SH-SY5Y (cell line): Measurements from ENCODE around the gene INPPL1.
A peak's percentile ranks its signal among the peaks of the same experiment; 100 is the strongest.

ENCODE experiments used
- GATA2 ChIP-seq: IDR thresholded peaks from 2 replicates; pipeline ENCODE4 v1.6.1; 2011; ENCODE audit warnings: mild to moderate bottlenecking, low read depth, low read length
- GATA3 ChIP-seq: IDR thresholded peaks from 2 replicates; pipeline ENCODE4 v1.6.1; 2011; ENCODE audit warnings: low read depth, mild to moderate bottlenecking, low read length, moderate library complexity

INPPL1 gene

DNA sequence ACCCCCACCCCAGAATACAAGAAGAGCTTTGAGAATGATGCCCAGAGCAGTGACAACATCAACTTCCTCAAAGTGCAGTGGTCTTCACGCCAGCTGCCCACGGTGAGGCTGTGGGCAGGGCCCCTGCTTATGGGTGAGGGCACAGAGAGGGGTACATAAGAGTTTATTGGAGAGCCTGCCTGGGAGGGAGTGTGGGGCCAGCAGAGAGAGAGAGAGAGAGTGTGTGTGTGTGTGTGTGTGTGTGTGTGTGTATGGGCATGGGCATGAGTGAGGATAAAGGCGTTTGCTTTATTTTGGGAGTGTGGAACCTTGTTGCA is 9.9 kb downstream of the INPPL1 start:
- TF ChIP-seq GATA3 (no peak), GATA2 (no peak)

DNA sequence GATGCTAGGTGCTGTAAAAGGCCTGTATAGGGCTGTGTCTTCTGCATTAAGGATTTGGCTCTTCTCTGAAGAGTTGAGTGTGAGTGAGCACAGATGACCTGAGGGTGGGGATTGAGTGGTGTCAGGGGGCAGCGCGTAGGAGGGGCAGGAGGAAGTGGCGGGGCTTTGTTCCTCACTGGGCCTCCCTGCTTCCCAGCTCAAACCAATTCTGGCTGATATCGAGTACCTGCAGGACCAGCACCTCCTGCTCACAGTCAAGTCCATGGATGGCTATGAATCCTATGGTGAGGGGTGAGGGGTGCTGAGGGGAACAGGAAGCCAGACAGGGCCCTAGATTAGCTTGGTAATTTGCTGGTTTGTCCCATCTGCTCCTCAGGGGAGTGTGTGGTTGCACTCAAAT is 10.4 kb downstream of the INPPL1 start:
- TF ChIP-seq GATA2 (no peak), GATA3 (no peak)

DNA sequence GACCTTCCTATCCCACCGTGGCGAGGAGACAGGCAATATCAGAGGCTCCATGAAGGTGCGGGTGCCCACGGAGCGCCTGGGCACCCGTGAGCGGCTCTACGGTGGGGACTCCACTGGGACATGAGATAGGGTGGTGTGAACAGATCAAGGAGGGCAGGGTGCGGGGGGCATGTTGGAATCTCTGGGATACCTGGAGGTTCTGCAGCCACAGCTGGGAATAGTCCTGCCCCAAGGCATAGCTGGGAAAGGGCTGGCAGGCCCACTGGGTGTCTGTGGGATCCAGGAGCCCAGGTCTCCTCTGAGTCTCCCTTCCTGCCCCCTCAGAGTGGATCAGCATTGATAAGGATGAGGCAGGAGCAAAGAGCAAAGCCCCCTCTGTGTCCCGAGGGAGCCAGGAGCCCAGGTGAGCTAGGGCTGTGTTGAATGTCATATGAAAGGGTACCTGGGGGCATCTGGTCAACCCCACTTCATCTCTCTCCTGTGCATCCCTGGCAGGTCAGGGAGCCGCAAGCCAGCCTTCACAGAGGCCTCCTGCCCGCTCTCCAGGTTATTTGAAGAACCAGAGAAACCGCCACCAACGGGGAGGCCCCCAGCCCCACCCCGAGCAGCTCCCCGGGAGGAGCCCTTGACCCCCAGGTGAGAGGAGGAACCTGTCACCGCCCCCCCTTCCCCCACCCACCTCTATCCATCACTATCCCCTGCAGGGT is 10.9 kb downstream of the INPPL1 start:
- TF ChIP-seq GATA3 (no peak), GATA2 (no peak)

DNA sequence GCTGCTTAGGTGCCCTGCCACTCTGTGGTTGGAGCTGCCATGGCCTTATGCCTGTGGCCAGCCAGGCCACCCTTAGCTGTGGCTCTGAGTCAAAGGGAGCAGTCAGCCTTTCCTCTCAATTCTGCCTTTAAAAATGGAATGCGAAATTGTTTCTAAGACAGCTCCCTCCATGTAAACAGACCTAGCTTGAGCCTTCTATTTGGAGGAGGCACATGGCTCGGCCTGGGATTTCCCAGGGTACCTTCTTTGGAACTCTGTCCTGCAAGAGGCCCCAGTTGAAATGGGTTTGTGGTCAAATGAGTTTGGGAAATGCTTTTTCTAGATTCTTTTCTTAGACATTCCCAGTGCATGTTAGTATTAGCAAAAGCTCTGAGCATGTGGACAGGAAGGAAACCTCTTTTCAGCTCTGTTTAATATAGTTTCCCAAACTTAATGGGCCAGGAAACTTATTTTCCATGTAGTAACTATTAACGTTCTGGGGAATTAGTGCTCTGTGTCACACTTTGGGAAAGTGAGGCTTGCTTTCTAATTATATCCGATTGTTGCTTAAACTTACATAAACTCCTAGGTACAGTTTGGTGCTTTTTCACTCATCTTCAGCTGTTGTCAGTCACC is 11.6 kb downstream of the INPPL1 start:
- TF ChIP-seq GATA3 (no peak), GATA2 (no peak)

DNA sequence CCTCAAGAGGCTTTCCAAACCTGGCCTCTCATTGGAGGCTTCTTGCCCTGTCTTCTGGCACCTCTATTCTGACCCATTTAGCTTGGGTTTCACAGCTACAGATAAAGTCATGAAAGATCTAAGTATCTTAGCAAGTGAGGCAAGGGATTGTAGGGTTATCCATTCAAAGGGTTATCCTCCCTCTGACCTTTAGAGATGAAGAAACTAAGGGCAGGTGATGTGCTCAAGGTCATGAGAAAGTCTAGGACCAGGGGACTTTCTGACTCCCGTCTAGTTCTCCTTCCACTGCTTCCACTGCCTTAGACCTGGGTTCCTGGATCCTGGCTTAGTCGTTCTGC is 12.2 kb downstream of the INPPL1 start:
- TF ChIP-seq GATA2, result no peak
- TF ChIP-seq GATA3, result no peak

DNA sequence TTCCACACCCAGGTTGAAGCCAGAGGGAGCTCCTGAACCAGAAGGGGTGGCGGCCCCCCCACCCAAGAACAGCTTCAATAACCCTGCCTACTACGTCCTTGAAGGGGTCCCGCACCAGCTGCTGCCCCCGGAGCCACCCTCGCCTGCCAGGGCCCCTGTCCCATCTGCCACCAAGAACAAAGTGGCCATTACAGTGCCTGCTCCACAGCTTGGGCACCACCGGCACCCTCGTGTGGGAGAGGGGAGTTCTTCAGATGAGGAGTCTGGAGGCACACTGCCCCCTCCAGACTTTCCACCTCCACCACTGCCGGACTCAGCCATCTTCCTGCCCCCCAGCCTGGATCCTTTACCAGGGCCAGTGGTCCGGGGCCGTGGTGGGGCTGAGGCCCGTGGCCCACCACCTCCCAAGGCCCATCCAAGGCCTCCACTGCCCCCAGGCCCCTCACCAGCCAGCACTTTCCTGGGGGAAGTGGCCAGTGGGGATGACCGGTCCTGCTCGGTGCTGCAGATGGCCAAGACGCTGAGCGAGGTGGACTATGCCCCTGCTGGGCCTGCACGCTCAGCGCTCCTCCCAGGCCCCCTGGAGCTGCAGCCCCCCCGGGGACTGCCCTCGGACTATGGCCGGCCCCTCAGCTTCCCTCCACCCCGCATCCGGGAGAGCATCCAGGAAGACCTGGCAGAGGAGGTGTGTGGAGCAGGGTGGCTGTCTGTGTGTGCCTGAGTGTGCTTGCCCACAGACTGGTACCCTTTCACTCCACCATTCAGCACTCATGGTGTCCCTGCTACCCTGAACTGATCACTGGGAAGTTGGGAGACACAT is 12.8 kb downstream of the INPPL1 start:
- TF ChIP-seq GATA2 (no peak), GATA3 (no peak)

DNA sequence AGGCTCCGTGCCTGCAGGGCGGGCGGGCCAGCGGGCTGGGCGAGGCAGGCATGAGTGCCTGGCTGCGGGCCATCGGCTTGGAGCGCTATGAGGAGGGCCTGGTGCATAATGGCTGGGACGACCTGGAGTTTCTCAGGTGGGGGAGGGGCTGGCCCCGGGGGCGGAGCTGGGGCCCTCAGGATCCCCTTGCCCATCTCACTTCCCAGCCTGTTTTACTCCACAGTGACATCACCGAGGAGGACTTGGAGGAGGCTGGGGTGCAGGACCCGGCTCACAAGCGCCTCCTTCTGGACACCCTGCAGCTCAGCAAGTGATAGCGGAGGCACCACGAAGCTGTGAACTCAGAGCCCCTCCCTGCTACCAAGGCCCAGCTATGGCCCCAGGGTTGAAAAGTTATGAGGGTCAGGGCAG is 13.5 kb downstream of the INPPL1 start:
- TF ChIP-seq GATA3 (no peak), GATA2 (no peak)

DNA sequence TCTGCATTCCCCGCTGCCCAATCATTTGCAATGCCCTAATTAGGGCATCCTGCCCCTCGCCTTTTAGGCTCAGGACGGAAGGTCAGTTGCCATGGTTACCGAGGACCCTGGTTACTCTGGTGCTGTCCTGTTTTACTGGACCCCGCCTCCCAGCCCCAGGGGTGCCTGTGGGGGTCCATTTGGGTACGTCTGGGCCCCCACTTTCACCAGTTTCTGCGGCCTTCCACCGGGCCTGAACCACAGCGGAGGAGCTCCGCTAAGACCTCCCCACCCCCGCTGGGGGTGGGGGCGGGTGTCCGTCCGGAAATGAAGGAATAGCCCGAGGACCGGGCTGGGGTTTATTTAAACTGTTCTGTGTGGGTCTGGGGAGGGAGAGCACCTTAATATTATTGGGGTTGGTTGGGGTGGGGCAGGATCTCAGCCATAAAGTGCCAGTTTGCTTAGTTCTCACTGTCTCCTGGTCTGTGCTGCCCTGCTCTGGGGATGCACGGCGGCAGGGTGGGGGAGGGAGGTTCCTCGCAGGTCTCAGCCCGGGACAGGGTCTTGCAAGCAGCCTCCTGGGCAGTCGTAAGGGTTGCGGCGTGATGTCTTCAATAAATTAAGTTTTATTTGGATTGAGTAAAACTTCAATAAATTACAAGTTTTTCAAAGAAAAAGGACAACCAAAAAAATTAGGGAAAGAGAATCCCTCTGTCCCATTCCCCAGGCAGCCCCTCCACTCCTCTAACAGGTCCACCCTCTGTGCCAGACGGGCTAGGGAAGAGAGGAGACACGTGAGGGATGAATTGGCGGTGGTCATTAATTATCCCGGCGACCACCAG is 14.1 kb downstream of the INPPL1 start:
- no peak for TF ChIP-seq GATA3
- TF ChIP-seq GATA2, result no peak

DNA sequence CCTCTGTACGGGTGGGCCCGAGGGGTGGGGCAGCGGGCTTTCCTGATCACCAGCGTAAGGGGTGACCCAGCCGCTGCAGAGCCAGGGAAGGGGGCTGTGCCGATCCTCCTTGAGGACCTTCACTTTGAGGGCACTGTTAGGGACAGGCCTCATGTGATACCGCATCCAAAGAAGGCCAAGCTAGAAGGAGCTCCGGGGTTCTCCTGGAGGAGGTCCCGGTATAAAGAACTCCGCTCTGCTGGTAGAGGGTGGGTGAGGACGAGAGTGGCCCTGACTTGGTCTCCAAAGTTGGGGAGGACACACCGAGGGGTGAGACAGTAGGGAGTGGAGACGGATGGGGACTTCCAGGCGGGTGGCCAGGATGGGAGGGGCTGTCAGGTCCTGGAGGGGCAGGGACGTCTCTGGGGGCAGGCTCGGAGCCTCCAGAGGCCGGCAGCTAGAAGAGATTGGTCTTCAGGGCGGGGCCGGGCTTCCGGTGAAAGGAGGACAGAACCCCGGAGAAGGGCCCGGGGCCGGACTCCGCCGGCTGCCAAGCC is 14.8 kb downstream of the INPPL1 start:
- TF ChIP-seq GATA2, result no peak
- no peak for TF ChIP-seq GATA3

DNA sequence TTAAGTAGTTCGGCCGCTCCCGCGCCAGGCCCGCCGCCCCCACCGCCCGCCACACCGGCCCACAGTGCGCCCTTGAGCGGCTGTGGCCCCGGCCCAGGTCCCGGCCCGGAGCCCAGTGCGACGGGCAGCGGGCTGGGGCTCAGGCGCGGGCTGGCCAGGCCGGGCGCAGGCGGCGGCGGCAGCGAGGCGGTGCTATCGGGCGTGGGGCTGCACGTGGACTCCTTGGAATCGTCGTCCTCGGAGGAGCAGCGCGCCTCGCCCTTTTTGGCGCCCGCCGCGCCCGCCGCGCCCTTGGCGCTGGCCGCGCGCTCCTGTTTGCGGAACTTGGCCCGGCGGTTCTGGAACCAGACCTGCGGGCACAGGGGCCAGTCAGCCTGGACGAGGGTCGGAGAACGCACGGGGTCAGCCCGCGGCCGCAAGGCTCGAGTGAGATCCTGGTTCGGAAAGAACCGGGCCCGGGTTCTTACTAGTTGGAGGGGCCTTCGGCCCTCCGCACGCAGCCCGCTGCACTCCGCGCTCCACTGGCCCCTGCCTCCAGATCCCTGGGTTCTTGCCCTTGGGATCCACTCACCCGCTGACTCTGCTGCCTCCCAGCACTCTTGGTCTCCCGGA is 15.4 kb downstream of the INPPL1 start:
- no peak for TF ChIP-seq GATA3
- no peak for TF ChIP-seq GATA2

DNA sequence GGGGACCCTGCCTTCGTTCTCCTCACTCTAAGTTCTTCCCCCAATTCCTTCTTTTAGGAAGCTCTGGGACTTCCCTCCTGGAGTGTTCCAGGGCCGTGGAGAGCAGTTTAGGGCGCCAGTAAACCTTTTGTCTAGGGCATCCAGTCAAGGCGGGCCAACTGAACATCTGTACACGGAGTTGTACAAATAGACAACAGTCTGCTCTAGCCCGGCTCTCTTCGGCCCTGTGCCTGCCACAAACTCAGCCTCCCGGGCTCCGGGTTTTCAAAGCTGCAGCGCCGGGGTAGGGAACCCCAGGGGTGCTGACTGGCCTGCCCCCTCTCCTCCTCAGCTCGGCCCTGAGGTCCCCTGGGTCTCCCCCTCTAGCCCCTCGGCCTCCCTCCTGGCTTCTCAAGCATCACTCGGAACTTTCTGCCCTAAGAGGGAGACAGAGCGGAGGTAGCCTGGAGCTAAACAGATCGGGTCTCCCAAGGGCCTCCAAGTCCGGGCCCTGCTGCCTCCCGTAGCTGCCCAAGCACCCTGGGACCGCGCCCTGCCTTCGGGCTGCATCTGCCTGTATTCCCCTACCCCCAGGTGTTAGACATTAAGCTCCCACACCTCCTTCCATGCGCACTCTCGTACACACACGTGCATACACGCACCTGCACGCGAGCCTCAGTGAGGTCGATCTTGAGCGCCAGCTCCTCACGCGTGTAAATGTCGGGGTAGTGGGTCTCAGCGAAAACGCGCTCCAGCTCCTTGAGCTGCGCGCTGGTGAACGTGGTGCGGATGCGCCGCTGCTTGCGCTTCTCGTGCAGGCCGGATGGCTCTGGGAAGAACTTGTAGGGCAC is 16.1 kb downstream of the INPPL1 start:
- TF ChIP-seq GATA2, result no peak
- no peak for TF ChIP-seq GATA3

DNA sequence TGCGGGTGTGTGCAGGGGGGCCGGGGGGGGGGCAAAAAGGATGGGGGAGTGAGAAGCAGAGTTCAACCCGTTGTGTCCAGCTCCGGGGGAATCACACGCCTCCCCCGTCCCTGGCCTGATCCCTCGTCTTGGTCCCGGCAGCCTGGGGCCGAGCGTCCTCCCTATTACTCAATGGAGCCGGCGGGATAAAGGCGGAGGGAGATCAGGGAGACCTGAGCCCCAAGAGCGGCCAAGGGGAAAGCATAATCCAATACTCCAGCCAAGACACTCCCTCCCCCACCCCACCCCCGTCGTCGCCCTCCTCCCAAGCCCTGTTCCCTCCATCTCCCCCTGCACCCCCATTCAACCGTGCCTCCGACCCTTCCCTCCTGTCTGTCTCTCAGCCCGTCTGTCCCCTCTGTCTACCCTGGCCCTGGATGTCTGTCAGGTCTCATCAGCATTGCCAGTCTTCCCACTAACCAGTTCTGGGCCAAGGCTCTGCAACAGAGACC is 16.8 kb downstream of the INPPL1 start:
- TF ChIP-seq GATA2 (no peak), GATA3 (no peak)

DNA sequence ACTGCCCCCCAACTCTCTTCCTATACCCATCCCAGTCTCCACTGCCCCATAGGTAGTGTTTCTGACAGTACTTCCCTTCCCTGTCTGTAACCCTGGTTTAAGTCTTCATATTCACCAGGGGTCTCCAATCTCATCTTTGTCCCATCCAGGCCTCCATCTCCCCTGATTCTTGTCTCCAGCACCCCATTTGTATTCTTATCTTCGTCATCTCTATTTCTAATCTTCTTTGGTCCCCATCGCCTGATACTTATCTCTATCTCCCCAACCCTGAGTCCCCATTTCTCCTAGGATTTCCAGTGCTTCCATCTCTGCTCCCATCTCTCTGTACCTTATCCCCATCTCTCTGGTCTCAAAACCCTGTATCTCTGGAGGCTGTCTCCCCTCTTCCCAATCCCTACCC is 17.6 kb downstream of the INPPL1 start:
- no peak for TF ChIP-seq GATA3
- peak; percentile 90 for TF ChIP-seq GATA2
